GM19240 (cell line): ENCODE results near the gene ZNF524.

ENCODE experiments used
- DNase-seq: peaks from one replicate; pipeline ENCODE4 v3.0.0; 2011; ENCODE audit warnings: low spot score; ENCODE audit not compliant: insufficient read length

ZNF524 gene

DNA sequence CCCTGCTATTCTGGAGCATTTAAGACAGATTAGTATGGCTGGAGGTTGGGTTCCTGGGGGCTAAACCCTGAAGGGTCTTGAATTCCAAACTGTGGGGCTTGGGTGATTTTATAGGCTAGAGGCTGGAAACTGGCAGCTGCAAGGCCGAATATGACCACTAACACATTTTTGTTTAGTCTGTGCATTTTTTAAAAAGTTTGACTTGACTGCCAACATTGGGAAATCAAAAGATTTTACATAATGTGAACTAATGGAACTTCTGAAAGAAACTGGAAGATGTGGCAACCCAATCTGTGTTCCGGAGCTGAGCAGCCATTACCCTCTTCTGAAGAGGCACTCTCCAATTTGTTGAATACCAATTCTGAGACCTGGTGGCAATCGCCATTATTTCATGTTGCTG, 19.2 kb downstream of the ZNF524 start:
- DNase-seq: no peak

DNA sequence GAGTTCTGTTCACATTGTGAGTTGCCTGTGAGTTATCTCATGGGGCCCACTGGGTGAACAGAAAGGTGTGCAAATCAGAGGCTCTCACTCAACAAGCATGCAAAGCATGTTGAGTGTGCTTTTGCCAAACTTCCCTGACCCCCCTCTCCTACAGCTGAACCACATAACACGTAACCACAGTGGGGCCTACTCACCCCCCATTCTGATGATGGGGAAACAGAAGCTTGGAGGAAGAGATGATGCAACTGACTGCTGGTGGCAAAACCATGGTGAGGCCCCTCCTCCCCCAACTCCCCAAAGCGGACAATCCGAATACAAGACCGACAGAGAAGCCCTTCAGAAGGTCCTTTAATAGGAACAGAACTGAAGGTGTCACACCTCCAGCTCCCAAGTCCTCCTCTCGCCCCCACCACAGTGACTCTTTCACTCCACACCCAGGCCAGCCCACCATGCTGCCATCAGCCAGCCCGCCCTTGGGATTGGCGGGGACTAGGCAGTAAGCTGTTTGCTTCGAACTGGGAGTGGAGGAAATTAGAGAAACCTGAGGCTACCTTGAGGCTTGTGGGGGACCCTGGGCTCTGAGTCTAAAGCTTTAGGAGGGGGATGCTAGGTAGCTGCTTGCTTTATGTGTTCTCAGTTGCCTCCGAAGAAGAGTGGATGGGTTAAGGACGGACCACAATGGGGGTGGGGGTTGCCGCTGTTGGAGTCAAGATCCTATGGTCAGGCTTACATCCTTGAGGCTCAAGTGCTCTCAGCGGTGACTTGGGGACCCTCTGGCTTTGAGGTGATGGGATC, 20.5 kb downstream of the ZNF524 start:
- no peak for DNase-seq

DNA sequence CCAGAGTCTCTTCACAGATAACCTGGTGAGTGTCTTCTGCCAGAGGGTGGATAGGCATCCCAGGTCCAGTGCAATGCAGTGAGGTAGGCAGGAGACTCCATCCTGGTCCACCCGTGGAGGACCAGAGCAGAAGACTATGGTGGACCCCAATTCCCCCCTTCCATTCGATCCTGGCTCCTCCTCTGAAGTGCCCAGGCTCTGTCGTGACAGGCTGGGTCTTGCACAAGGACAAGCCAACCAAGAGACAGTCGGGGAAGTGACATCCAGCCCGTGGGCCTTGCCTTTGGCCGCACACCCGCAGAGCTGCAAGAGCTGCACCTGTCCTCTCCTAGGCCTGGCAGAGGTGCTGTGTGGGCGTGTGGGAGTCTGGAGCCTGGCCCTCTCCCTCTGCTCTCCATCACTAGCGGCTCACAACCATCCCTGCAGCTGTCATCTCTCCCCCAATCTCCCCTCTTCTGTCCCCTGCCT, 21.2 kb downstream of the ZNF524 start:
- DNase-seq: no peak

DNA sequence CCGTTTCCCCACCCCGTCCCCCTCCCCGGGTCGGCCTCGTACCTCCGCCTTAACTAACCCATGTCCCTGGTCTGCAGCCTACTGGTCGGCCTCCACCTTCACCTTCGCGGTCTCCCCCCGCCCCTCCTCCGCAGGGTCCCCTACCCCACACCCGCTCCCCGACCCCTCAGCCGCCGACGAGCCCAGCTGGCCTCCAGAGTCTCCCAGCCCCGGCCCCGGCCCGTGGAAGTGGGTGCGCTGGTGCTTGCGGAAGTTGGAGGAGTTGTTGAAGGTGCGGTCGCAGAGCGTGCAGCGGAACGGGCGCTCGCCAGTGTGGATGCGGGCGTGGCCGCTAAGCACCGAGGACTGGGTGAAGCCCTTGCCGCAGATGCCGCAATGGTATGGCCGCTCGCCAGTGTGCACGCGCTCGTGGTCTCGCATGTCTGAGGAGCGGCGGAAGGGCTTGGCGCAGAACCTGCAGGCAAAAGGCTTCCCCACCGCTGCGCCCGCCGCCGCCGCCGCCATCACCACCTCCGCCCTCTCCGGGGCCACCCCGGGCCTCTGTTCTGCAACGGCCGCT, 21.7 kb downstream of the ZNF524 start:
- no peak for DNase-seq

DNA sequence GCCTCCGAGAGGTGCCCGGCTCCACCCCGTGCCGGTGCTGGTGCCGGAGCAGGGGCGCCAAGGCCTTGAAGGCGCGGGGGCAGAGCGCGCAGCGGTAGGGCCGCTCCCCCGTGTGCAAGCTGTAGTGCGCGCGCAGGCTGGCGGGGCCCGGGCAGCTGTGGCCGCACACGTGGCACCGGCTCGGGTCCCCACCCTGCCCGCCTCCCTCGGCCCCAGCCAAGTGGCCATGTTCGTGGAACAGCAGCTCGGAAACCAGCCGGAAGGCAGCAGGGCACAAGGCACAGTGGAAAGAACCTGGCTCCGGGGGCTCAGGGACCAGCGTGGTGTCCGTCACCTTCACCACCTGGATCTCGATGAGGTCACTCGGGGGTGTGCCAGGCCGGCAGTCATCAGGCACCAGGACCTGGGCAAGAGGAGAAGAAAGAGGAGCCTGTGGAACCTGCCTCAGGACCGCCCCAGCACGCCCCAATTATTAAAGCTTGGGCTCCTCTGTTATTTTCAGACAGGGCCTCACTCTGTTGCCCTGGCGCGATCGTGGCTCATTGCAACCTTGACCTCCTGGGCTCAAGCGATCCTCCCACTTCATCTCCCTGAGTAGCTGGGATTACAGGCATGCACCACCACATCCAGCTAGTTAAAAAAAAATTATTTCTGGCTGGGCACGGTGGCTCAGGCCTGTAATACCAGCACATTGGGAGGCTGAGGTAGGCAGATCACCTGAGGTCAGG, 22.3 kb downstream of the ZNF524 start:
- no peak for DNase-seq

DNA sequence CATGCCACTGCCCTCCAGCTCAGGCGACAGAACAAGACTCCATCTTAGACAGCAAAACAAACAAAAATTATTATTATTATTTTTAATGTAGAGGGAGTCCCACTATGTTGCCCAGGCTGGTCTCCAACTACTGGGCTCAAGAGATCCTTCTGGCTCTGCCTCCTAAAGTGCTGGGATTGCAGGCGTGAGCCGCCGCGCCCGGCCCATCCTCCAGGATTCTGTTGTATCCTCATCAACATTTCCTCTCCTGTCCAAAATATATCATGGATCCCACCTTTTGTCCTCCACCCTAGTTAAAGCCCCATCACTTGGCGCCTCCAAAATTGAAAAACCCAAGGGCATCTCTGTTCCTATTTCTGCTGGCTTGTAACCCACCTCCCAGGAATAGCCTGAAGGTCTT, 23.0 kb downstream of the ZNF524 start:
- DNase-seq: no peak

DNA sequence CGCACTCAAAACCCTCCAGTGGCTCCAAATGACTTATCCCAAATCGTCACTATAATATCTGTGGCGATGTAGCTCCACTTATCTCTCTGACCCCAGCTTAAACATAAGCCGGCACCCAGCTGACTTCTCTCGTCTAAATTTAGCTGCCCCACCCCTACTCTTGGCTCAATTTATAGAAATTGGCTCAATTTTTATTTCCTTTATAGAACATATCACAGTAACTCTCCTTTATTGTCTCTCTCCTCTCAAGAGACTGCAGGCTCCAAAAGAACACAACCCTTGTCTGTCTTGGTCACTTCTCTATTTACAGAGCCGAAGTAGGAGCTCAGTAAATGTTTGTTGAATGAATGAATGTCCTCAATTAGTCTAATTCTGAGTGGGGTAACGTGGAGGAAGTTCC, 23.5 kb downstream of the ZNF524 start:
- DNase-seq: no peak

DNA sequence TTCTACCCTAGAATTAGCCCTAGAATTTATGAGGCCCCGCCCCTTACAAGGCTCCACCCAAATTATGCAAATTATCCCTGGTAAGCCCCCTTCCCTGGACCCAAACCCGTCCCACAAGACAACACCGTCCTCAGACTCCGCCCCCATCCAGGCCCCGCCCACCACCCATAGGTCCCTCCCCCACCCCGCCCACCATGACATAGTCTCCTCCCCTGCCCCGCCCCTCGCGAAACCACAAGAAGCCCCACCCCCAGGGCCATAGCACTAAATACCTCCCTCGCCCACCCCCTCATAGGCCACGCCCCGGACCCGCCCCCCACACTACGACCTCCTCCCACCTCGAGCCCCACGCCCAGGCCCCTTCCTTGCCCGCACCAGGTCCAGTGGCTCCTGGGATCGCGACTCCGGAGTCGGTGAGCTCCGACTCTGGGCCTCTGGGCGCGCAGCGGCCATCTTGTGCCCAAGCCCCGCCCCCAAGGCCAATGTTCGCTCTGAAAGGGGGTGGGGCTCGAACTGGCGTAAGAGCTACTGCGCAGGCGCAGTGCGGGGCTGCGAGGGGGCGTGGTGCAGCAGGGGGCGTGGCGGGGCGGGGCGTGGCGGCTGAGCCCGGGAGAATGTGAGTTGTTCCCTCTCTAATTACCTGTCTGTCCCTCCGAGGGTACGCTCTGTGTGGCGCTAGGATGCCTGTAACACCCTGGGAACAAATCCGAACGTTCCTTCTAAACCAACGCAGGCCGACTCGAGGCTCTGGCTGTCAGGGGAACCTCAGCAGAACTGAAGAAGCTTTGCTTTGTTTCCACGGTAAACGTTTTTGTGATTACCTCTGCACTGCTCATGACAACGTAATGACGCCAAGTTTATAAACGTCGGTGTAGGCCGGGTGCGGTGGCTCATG, 24.3 kb downstream of the ZNF524 start, which contains the start of gene ZNF784:
TSS of gene ZNF784 (minus strand) at position 458 of the 895 bp plus-strand sequence. CDS start at position 453, 5 bp downstream.
- DNase-seq: peak; percentile 92

DNA sequence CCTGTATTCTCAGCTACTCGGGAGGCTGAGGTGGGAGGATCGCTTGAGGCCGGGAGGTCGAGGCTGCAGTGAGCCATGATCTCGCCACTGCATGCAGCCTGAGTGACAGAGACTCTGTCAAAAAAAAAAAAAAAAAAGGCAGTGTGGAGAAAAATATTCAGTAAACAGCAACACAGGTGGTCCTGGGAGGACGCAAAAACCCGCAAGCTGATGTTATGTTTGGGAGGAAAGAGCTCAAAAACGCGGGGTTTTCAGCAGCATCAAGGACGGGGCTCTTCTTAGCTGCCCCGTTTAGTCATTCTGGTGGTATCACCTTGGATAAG, 24.9 kb downstream of the ZNF524 start:
- DNase-seq: no peak

DNA sequence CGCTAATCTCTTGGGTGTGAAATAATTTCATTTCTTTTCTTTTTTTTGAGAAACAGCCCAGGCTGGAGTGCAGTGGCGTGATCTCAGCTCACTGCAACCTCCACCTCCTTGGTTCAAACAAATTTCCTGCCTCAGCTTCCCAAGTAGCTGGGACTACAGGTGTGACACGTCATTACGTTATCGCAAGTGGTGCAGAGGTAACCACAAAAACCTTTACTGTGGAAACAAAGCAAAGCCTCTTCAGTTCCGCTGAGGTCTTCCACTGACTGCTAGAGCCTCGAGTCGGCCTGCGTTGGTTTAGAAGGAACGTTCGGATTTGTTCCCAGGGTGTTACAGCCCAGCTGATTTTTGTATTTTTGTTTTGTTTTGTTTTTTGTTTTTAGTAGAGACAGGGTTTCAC, 26.3 kb downstream of the ZNF524 start:
- no peak for DNase-seq

DNA sequence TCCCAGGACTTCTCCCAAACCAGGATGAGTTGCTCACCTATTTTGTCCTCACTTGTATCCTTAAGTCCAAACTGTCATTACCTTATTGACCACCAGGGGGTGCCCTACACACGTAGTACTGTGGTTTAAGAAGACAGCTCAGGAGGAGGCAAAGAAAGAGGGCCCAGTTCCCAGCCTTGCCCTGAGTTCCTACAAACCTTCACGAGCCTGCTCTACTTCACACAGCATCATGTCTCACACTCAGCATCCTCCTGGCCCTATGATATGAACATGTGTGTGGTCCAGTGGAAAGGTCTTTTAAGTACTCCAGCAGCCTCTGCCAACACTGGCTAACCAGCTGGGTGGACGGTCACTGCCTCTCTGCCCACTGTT, 32.4 kb downstream of the ZNF524 start:
- no peak for DNase-seq

DNA sequence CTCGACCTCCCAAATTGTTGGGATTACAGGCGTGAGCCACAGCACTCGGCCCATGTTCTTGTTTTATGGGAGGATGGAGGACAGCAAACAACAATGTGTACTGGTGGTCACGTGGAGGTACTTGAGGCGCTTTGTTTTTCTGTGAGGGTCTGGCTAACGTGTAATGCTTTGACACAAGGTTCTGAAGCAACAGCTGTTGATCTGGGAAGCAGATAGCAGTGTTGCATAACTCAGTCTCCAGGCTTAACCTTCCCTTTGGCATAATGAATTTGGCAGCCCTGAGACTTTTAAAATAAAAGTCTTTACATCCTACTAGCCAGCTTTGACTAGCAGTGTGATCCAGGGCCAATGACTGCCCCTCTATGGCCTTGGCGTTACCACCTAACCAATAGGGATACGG, 33.8 kb downstream of the ZNF524 start:
- DNase-seq: no peak

DNA sequence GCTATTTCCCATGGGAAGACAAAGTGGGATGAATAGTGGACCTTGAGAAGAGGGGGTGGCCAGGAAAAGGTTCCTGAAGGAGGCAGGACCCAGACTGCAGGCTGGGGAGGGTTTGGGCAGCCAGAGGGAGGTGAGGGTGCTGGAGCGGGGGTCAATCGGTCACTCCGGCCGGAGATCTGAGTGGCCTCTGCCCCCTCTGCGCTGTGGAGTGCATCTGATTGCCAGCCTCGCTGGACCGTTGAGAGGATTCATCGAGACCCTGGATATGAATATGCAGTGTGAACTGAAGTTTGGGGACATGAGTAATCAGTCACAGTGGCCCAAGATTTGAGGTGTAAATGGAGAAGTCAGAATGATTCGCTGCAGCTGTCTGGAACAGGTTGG, 35.2 kb downstream of the ZNF524 start:
- DNase-seq: no peak

DNA sequence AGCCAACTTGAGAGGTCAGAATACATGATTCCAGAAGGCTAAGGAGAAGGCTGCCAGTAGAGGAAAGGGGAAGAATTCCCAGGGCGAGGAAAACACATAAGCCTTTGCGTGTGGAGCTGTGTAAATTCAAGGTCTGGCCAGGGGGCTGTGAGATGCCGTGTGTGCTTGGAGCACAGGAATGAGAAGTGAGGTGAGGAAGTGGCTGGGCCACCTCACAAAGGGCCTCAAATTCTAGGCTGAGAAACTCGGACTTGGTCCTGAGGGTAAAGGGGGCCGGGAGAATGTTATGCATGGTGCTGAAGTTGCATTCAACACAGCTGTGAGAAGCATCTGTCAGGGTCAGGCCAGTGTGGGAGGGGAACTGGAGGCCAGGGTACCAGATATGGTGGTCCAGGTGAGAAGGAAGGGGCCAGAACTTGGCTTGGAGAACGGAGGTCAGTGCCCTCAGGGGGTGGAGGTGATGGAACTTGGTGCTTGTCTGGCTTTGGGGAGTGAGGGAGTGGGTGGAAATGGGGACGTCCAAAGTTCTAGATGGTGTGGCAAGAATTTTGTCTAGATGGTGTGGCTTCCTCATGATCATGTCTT, 35.9 kb downstream of the ZNF524 start:
- no peak for DNase-seq

DNA sequence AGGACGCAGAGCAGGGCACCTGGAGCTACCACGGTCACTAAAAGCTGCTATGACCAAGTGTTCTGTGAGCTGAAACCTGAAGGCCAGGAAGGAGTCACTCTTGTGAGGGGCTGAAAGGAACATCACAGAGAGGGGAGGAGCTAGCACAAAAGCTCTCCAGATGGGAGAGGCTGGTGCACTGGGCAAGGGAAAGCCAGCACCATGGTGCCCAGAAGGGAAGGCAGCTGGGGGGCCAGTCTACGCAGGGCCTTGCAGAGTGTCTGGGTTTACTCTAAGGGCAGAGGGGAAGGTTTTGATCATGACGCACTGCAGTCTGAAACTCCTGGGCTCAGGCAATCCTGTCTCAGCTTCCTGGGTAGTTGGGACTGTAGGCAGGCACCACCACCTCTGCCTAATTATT, 36.6 kb downstream of the ZNF524 start:
- DNase-seq: no peak

DNA sequence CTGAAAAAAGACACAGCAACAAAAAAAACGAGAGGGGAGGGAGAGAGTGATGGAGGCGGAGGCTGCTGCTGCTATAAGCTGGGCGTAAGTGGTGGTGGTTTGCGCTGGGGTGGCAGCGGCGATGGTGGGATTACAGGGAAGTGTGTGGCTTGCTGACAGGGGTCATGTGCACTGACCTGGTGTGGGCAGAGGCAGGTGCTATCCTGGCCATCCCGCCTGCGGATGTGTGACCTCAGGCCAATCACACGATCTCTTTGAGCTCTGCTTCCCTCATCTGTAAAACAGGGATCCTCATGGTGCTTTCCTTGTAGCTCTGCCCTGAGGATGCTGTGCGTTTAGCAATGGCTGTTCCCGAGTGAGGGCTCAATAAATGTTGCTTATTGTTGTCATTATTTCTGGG, 37.4 kb downstream of the ZNF524 start:
- no peak for DNase-seq

DNA sequence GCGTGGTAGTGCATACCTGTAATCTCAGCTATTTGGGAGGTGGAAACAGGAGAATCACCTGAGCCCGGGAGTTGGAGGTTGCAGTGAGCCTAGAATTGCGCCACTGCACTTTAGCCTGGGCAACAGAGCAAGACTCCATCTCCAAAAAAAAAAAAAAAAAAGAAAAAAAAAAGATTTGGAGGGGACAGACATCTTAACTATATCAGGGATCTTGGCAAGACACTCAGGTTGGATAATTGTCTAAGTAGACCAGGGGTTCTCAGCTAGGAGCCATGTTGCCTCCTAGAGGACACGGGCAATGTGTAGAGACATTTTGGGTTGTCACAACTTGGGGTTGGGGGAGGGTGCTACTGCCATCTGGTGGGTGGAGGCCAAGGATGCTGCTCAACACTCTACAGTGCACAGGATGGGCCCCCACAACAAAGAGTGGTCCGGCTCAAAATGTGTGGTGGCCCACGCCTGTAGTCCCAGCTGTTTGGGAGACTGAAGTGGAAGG, 38.8 kb downstream of the ZNF524 start:
- no peak for DNase-seq

DNA sequence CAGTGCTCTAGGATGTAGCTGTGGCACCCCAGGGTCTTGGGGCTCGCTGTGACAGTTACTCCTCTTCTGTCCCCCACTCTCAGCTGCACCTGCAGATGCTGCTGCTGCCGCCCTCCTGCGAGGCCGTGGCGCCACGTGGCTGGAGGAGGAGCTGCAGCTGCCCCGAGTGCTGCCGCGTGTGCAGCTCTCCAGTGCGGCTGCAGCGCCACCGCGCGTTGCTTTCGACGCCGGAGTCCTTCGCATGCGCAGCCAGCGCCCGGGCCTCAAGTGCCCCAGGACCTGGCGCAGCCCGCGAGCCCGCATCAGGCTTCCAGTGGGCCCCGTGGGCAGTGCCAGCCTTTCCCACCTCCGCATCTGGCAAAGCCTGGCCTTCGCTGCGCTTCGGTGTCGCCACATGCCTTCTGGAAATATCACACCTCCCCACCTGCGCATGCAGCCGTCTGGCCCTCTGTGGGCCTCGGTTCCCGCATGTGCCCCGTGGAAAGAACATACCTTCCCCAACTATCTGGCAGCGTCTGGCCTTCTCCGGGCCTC, 40.0 kb downstream of the ZNF524 start:
- DNase-seq: no peak

DNA sequence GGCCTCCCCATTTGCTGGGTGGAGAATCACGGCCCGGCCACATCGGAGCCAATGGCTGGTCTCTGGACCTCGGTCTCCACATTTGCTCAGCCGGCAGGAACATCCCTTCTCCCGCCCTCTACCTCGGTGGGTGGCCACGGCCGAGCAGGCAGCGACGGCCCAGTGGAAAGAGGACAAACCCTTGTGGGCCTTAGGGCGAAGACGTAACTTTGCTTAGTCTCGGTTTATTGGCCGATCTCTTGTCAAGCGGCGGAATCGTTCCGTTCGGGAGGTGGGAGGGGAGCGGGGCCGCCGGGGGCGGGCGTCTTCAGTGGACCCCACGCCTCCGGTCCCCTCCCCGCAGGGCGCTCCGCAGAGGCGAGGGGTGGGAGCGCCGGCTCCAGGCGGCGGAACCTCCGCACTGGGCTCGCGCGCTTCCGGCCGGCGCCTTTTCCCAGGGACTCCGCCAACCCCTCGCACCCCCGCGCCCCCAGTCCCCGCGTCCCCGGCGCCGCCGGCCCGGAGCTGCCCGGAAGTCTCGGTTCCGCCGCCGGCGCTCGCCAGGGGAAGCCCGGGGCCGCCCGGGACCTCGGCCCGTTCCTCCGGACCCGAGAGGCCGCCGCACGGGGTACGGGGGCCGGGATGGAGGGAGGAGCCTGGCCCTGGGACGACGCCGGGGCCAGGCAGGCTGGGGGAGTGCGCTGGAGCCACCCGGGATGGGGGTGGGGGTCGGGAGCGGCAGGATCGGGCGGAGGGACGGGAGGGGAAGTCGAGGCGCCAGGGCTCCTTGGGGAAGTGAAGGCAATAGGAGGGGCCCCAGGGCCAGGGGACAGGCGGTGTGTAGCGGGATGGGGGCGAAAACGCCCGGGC, 40.7 kb downstream of the ZNF524 start, which contains the start of gene ZNF580:
TSS of gene ZNF580 (plus strand) at position 426 of the 849 bp plus-strand sequence. CDS start 1,507 bp downstream, outside the sequence.
- DNase-seq: no peak
